Measurements from ENCODE around the gene DNAH11.

The DNAH11 gene

DNA sequence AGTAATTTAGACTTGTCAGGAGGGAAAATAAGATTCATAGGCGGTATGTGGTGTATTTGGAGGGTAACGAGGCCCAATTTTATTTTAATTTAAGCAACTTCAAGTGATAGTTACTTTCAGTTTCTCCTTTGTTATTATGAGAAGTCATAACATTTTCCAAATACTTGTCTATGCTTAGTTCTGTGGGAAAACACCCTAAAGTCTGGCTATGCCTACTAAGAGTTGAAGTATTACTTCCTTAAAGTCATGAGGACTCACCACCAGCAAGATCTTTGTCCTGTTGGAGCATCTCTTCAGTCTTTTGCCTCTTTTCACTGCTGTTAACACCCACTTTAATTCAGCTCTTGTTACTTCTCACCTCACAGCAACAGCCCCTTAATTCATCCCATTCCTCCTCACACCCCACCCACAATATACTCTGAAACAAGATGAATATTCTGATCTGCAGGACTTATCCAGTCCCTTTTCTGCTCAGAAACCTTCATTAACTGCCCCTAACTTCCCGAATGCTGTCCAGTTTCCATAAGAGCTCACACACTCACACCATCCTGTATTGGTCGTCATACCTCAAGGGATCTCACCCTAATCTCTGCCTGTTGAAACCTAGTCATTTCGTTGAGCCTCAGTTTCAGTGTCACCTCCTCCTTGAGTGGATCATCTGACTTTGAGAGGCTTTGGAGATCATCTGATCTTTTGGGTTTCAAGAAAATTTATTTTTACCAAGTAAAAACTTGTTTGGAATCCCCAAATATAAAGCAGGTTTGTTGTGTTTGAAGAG is 61.3 kb downstream of the DNAH11 start:
- DNase-seq (ENCODE audit: low read depth), result no peak
- TF ChIP-seq, protein P1, sequence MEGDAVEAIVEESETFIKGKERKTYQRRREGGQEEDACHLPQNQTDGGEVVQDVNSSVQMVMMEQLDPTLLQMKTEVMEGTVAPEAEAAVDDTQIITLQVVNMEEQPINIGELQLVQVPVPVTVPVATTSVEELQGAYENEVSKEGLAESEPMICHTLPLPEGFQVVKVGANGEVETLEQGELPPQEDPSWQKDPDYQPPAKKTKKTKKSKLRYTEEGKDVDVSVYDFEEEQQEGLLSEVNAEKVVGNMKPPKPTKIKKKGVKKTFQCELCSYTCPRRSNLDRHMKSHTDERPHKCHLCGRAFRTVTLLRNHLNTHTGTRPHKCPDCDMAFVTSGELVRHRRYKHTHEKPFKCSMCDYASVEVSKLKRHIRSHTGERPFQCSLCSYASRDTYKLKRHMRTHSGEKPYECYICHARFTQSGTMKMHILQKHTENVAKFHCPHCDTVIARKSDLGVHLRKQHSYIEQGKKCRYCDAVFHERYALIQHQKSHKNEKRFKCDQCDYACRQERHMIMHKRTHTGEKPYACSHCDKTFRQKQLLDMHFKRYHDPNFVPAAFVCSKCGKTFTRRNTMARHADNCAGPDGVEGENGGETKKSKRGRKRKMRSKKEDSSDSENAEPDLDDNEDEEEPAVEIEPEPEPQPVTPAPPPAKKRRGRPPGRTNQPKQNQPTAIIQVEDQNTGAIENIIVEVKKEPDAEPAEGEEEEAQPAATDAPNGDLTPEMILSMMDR (IDR thresholded peaks at IDR 0.05; ENCODE audit: low read depth, low read length, missing control alignments), result no peak
- H3K4me3 ChIP-seq (ENCODE audit: low read depth, low read length), result no peak overlapping the region

- H3K4me3 ChIP-seq (ENCODE audit: low read depth, low read length), result no peak overlapping the region
- TF ChIP-seq, protein P1 (IDR thresholded peaks at IDR 0.05; ENCODE audit: low read depth, low read length, missing control alignments), result no peak
- DNase-seq (ENCODE audit: low read depth), result no peak
Measured at GRCh38 chr7:21605008-21605585, 62.3 kb downstream of the DNAH11 start.

GRCh38 chr7:21608465-21608864 is 65.6 kb downstream of the DNAH11 start:
- TF ChIP-seq, protein P1 (IDR thresholded peaks at IDR 0.05; ENCODE audit: low read depth, low read length, missing control alignments), result no peak
- DNase-seq (ENCODE audit: low read depth), result no peak

GRCh38 chr7:21611129-21611528 is 68.3 kb downstream of the DNAH11 start:
- TF ChIP-seq, protein P1 (IDR thresholded peaks at IDR 0.05; ENCODE audit: low read depth, low read length, missing control alignments), result no peak
- no peak for DNase-seq (ENCODE audit: low read depth)
- no peak overlapping the region for H3K4me3 ChIP-seq (ENCODE audit: low read depth, low read length)

More at GRCh38 chr7:21608465-21608864, 65.6 kb downstream of the DNAH11 start:
- H3K4me3 ChIP-seq (ENCODE audit: low read depth, low read length), result no peak overlapping the region

DNA sequence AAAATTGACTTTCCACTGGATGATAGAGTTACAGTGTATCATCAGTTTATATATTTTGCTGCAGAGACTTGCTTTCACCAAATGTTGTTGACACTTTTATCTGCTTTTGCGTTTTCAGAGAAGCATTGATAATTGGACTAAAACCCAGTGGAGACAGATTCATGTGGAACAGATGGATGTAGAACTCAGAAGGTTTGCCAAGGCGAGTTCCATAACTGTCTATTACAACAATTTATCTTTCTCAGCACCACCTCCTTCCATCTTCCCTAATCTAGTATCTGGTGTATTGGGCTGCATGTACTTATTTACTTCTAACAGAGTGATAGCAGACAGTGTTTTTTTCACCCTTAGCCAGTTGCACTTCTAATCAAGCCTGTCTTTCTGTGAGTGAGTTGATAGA is 73.3 kb downstream of the DNAH11 start:
- no peak for DNase-seq (ENCODE audit: low read depth)
- H3K4me3 ChIP-seq (ENCODE audit: low read depth, low read length), result no peak overlapping the region
- TF ChIP-seq, protein P1 (IDR thresholded peaks at IDR 0.05; ENCODE audit: low read depth, low read length, missing control alignments), result no peak

- TF ChIP-seq, protein P1 (IDR thresholded peaks at IDR 0.05; ENCODE audit: low read depth, low read length, missing control alignments), result no peak
- H3K4me3 ChIP-seq (ENCODE audit: low read depth, low read length), result no peak overlapping the region
- no peak for DNase-seq (ENCODE audit: low read depth)
Measured at GRCh38 chr7:21616796-21617436, 74.1 kb downstream of the DNAH11 start.
